ENCODE measurements around the gene ADAMTS12. TPM values are rescaled to one million over a fixed set of nuclear protein-coding genes. Genes with fewer than 3 reads are reported as not detected.

ADAMTS12 gene
- total and polyA plus RNA-seq, 2 of the 8 experiments (the other 6 are each of a cell fraction or from before 2014, with no cell fraction given), result 6.4 to 12.8 TPM

- no peak overlapping the region for H2AFZ ChIP-seq (ENCODE audit: low read length)
- no peaks in the 10 kb centered on the region for H3K23me2 ChIP-seq (ENCODE audit: low read depth, low read length)
- no peak overlapping the region for H3K23ac ChIP-seq (ENCODE audit: insufficient read length)
- no peak overlapping the region for H4K8ac ChIP-seq (ENCODE audit: extremely low read depth, insufficient read depth, low read length)
- no peak for FAIRE-seq
- no peaks in the 10 kb centered on the region; the same call in 1 of the 2 replicates for H3K79me1 ChIP-seq (ENCODE audit: low read depth, low read length)
- CTCF ChIA-PET (ENCODE audit: partially characterized antibody), result interaction anchor here (0.7 kb wide), 1 partner anchor 13 kb away, joined by 3 read pairs; no protein-coding TSS in a partner anchor
- no peaks in the 10 kb centered on the region for H3K79me2 ChIP-seq (ENCODE audit: control insufficient read depth in 1 of 2, insufficient read depth in 2 of 2, low read length in 2 of 2)
- no peak overlapping the region for H4K91ac ChIP-seq (replicated peaks; ENCODE audit: insufficient read length, low read length)
- no peak overlapping the region for H3K56ac ChIP-seq (replicated peaks; ENCODE audit: insufficient read length, low read depth, low read length)
- H3K27me3 ChIP-seq (replicated peaks in 1 of 4; ENCODE audit: control insufficient read depth in 3 of 4, extremely low read depth in 1 of 4, insufficient read depth in 3 of 4, low read length in 3 of 4), result no peaks in the 10 kb centered on the region
- H3K4me3 ChIP-seq (ENCODE audit: extremely low read depth in 1 of 4, insufficient read depth in 2 of 4, low read depth in 3 of 4, low read length in 4 of 4), result no peak overlapping the region
- H2AK5ac ChIP-seq (ENCODE audit: low read depth, low read length), result no peak overlapping the region
- H4K5ac ChIP-seq (ENCODE audit: insufficient read length, low read depth, low read length), result no peak overlapping the region
- no peak overlapping the region for H2BK5ac ChIP-seq (ENCODE audit: low read depth, low read length)
- DNase-seq (ENCODE audit: low read depth in 1 of 2, low spot score in 2 of 2), result no peak
- no peak overlapping the region for H2BK12ac ChIP-seq (ENCODE audit: low read depth, low read length)
- H3K4ac ChIP-seq (replicated peaks; ENCODE audit: insufficient read length, low read depth, low read length), result no peak overlapping the region
- no peaks in the 10 kb centered on the region for H4K20me1 ChIP-seq (replicated peaks in 1 of 2; ENCODE audit: control insufficient read depth in 1 of 2, insufficient read depth in 2 of 2, low read length in 2 of 2)
- H3K9ac ChIP-seq (replicated peaks in 1 of 4; ENCODE audit: extremely low read depth in 1 of 4, low read depth in 3 of 4, low read length in 3 of 4), result no peak overlapping the region
- H3K36me3 ChIP-seq (ENCODE audit: control insufficient read depth in 2 of 4, insufficient read depth in 4 of 4, low read length in 3 of 4), result 0 out of 8 replicates have a peak, but pooled peaks cover 0 to 6% (median 2%) of the 10 kb centered on the region in 4 experiments
- no peak overlapping the region for H3K4me2 ChIP-seq (ENCODE audit: insufficient read depth in 1 of 2, low read depth in 2 of 2, low read length in 2 of 2)
- H3K14ac ChIP-seq (ENCODE audit: insufficient read length), result no peak overlapping the region
- H3K27ac ChIP-seq (ENCODE audit: low read depth, low read length), result no peak overlapping the region
- WGBS, 2 experiments (ENCODE audit: extremely low coverage in 1 of 2, insufficient coverage in 1 of 2, insufficient read length in 1 of 2, insufficient replicate concordance in 2 of 2, low coverage in 1 of 2, low lambda C conversion rate in 2 of 2, missing lambda C conversion rate in 1 of 2), result 100% methylated on average over 3 of the region's 3 CpGs; no CpG with 5 or more reads in 1 of the 2 experiments
- POLR2A ChIA-PET (ENCODE audit: partially characterized antibody), result no interaction called here
- H2BK20ac ChIP-seq (ENCODE audit: low read length), result no peak overlapping the region
- peaks cover 3 to 4% of the 10 kb centered on the region in 2 experiments; a peak in 3 of 4 replicates for H3K9me3 ChIP-seq (ENCODE audit: insufficient read depth in 2 of 2, low read depth in 1 of 2, low read length in 1 of 2)
- no peak overlapping the region for H3K18ac ChIP-seq (ENCODE audit: extremely low read depth, low read length)
- H3K4me1 ChIP-seq (replicated peaks in 1 of 4; ENCODE audit: control insufficient read depth in 3 of 4, insufficient read depth in 4 of 4, low read length in 3 of 4), result no peaks in the 10 kb centered on the region; a peak in 1 of 7 replicates
- no peak overlapping the region for H2BK15ac ChIP-seq (ENCODE audit: low read length)
- H2BK120ac ChIP-seq (replicated peaks; ENCODE audit: low read depth, low read length), result no peak overlapping the region
- TF ChIP-seq, protein P1, sequence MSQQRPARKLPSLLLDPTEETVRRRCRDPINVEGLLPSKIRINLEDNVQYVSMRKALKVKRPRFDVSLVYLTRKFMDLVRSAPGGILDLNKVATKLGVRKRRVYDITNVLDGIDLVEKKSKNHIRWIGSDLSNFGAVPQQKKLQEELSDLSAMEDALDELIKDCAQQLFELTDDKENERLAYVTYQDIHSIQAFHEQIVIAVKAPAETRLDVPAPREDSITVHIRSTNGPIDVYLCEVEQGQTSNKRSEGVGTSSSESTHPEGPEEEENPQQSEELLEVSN (IDR thresholded peaks at IDR 0.05), result no peak
- TF ChIP-seq, protein P2, sequence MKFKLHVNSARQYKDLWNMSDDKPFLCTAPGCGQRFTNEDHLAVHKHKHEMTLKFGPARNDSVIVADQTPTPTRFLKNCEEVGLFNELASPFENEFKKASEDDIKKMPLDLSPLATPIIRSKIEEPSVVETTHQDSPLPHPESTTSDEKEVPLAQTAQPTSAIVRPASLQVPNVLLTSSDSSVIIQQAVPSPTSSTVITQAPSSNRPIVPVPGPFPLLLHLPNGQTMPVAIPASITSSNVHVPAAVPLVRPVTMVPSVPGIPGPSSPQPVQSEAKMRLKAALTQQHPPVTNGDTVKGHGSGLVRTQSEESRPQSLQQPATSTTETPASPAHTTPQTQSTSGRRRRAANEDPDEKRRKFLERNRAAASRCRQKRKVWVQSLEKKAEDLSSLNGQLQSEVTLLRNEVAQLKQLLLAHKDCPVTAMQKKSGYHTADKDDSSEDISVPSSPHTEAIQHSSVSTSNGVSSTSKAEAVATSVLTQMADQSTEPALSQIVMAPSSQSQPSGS (IDR thresholded peaks at IDR 0.05; ENCODE audit: low read length), result no peak
- TF ChIP-seq KDM4A (IDR thresholded peaks at IDR 0.05; ENCODE audit: low read depth, low read length, severe bottlenecking), result no peak
- no peak for TF ChIP-seq SIRT6 (IDR thresholded peaks at IDR 0.05; ENCODE audit: low read length)
- TF ChIP-seq RXRA (IDR thresholded peaks at IDR 0.05; ENCODE audit: insufficient read depth, low read depth, low read length), result no peak
- TF ChIP-seq TBP (IDR thresholded peaks at IDR 0.05; ENCODE audit: low read depth, low read length), result no peak
- TF ChIP-seq MAFK (IDR thresholded peaks at IDR 0.05; ENCODE audit: low read depth, low read length), result no peak
- TF ChIP-seq RFX5 (IDR thresholded peaks at IDR 0.05; ENCODE audit: borderline replicate concordance, low read depth, low read length), result no peak
- no peak for TF ChIP-seq ASH2L (IDR thresholded peaks at IDR 0.05; ENCODE audit: low read length)
- no peak for TF ChIP-seq CHD1 (IDR thresholded peaks at IDR 0.05; ENCODE audit: low read depth, low read length)
- no peak for TF ChIP-seq TAF7 (optimal IDR thresholded peaks at IDR 0.05; ENCODE audit: borderline replicate concordance, low read depth, low read length)
- TF ChIP-seq POLR2A (IDR thresholded peaks at IDR 0.05; ENCODE audit: control extremely low read depth in 1 of 2, low read depth in 2 of 2, low read length in 2 of 2), result no peak
- no peak for TF ChIP-seq CBX5 (IDR thresholded peaks at IDR 0.05; ENCODE audit: low read depth, low read length)
These were observed 48.2 kb downstream of the ADAMTS12 start for GRCh38 chr5:33843579-33843978.

Data from H1 (cell line).